Spleen (tissue), 11 donors: ENCODE data around the gene IQCB1. TPM values are rescaled to one million over a fixed set of nuclear protein-coding genes. Genes with fewer than 3 reads are reported as not detected.
"Not testable (repeated sequence)": the region's sequence is repeated elsewhere in the genome, so short reads cannot be mapped to it uniquely, and the experiment has no call there.

ENCODE experiments used
- DNase-seq: peaks from one replicate; pipeline ENCODE4 v3.0.0-alpha.2; 2020
- H3K27ac ChIP-seq, 8 donors: fragments of 200-600 bp; sonication (generic) in 7 of 8; 1 replicate in 4 of 8; 2 replicates in 4 of 8; pipeline versions ENCODE4 v1.5.0 to v1.8.0; 2016 to 2021; ENCODE audit warnings: inconsistent platforms in 4 of 8, mild to moderate bottlenecking in 4 of 8, moderate library complexity in 1 of 8
- H3K27me3 ChIP-seq, 7 donors: fragments of 200-600 bp; sonication (generic) in 6 of 7; replicated peaks in 1 of 7; 1 replicate in 4 of 7; 2 replicates in 3 of 7; pipeline versions ENCODE4 v1.5.0 to v1.8.0; 2016 to 2021; ENCODE audit warnings: inconsistent platforms in 3 of 7, mild to moderate bottlenecking in 1 of 7
- H3K36me3 ChIP-seq, 6 donors: fragments of 200-600 bp; sonication (generic) in 5 of 6; 1 replicate in 4 of 6; 2 replicates in 2 of 6; pipeline versions ENCODE4 v1.5.0 to v1.8.0; 2016 to 2021; ENCODE audit warnings: inconsistent platforms in 2 of 6
- H3K4me1 ChIP-seq, 6 donors: fragments of 200-600 bp; sonication (generic) in 5 of 6; 1 replicate in 3 of 6; 2 replicates in 3 of 6; pipeline versions ENCODE4 v1.5.0 to v1.8.0; 2016 to 2021; ENCODE audit warnings: inconsistent platforms in 3 of 6
- H3K4me3 ChIP-seq, 8 donors: fragments of 200-600 bp; sonication (generic) in 7 of 8; 1 replicate in 4 of 8; 2 replicates in 4 of 8; pipeline versions ENCODE4 v1.5.0 to v1.8.0; 2016 to 2021; ENCODE audit warnings: inconsistent platforms in 4 of 8, mild to moderate bottlenecking in 4 of 8, moderate library complexity in 2 of 8
- H3K9me3 ChIP-seq, 8 donors: fragments of 200-600 bp; sonication (generic) in 7 of 8; 1 replicate in 4 of 8; 2 replicates in 4 of 8; pipeline versions ENCODE4 v1.5.0 to v1.8.0; 2016 to 2021; ENCODE audit warnings: inconsistent platforms in 4 of 8
- CTCF ChIP-seq, 11 experiments: fragments of 200-600 bp in 7 of 11; fragments of 450-650 bp in 4 of 11; sonication (generic) in 4 of 11; IDR thresholded peaks in 8 of 11; conservative IDR thresholded peaks in 3 of 11; 1 replicate in 7 of 11; 2 replicates in 4 of 11; pipeline versions ENCODE4 v1.4.0 to v1.8.0; 2016 to 2021; ENCODE audit warnings: antibody characterized with exemption in 11 of 11, inconsistent platforms in 4 of 11, mild to moderate bottlenecking in 1 of 11
- POLR2A ChIP-seq, 3 donors: fragments of 450-650 bp; IDR thresholded peaks; one replicate each; pipeline ENCODE4 v1.5.1; 2017; ENCODE audit warnings: antibody characterized with exemption in 3 of 3, mild to moderate bottlenecking in 1 of 3
- POLR2AphosphoS5 ChIP-seq, 3 donors: sonication (generic); formaldehyde crosslinking; IDR thresholded peaks; one replicate each; pipeline ENCODE4 v1.5.1; 2017; ENCODE audit warnings: antibody characterized with exemption in 3 of 3
- WGBS, 5 donors: extraction: QIAGEN DNeasy Blood & Tissue Kit in 3 of 5; methylation state at CpG; one replicate each; pipeline versions ENCODE4 v1.1.5 to v1.1.7; 2013 to 2018; 5-methylcytosine and 5-hydroxymethylcytosine counted together
- intact Hi-C: fragments of 100-400 bp; cut with DNase I; formaldehyde crosslinking; loops from one replicate; pipeline ENCODE4 v1.15.0; 2023; ENCODE audit warnings: low total_unique reads
- polyA plus RNA-seq, 3 donors: library from polyadenylated mRNA; stranded (reverse); fragments of 200-250 nt; gene quantifications; one replicate each; pipeline ENCODE4 v1.2.1, GENCODE V29; 2013
- total RNA-seq, 7 donors: library from RNA; depleted of rRNA in 3 of 7; stranded (reverse); fragments of >200 nt in 3 of 7; fragmentation: NEBNext Ultra II Directional in 4 of 7; extraction: Animal tissue kit (Norgen Biotek cat#: 25700) in 4 of 7; gene quantifications; one replicate each; pipeline versions ENCODE4 v1.1.0 to v1.2.1, GENCODE V29; 2016 to 2021
- donor health status: healthy with polysubstance abuse.
- donor health status: DM: no; HTN: no; CAD: no; lungs with moderate emphysema.
- donor health status: DM: no; HTN: no; CAD: no.
- donor health status: Bipolar disorder and iron deficiency.
- donor health status: healthy.
- donor health status: DM: no; HTN: no; CAD: no.
- donor health status: DM: yes; HTN: yes; CAD: no.

IQCB1 gene
- total and polyA plus RNA-seq, 10 donors, result 14.9 to 39.1 (median 26.5) TPM

GRCh38 chr3:121749276-121750086 is 85.4 kb downstream of the IQCB1 start, which contains the start of gene GOLGB1:
GOLGB1 (minus strand) TSS chr3:121749741; CDS start chr3:121730971, 18,770 bp downstream.
- 0 to 1% (median 0%) methylated on average over 28 to 51 of the region's 51 CpGs for WGBS, 5 donors
- Histone ChIP-seq H3K4me3 (peak within 1 kb of the TSS; percentile 74 to 95 (median 89)), H3K27ac (peak within 1 kb of the TSS; percentile 66 to 95 (median 92)), H3K9me3 (no peaks in the 10 kb centered on the region), H3K4me1 (peaks cover 12 to 51% (median 38%) of the 10 kb centered on the region in 6 donors), H3K27me3 (no peaks in the 10 kb centered on the region), H3K36me3 (no peaks in the 10 kb centered on the region)
- intact Hi-C loops, result no loop called here
- peak; percentile 97 for DNase-seq
- TF ChIP-seq POLR2A (IDR thresholded peaks at IDR 0.05), result peak; percentile 68 to 99 (median 91)
- peak in 4 of 11 experiments; percentile 5 to 34 (median 26) for TF ChIP-seq CTCF (IDR thresholded peaks at IDR 0.05 in 8 of 11, conservative IDR thresholded peaks at IDR 0.05 in 3 of 11)
- TF ChIP-seq POLR2AphosphoS5 (IDR thresholded peaks at IDR 0.05), result peak; percentile 99 to 100 (median 100)

GRCh38 chr3:121748680-121749275 is 86.1 kb downstream of the IQCB1 start:
- DNase-seq, result no peak
- H3K27me3 ChIP-seq, result no peaks in the 10 kb centered on the region
- intact Hi-C loops, result no loop called here
- H3K9me3 ChIP-seq, result no peaks in the 10 kb centered on the region
- TF ChIP-seq CTCF (IDR thresholded peaks at IDR 0.05 in 8 of 11, conservative IDR thresholded peaks at IDR 0.05 in 3 of 11) (no peak), POLR2AphosphoS5 (IDR thresholded peaks at IDR 0.05) (no peak), POLR2A (IDR thresholded peaks at IDR 0.05) (no peak)
- WGBS, 5 donors, result 1 to 2% (median 1%) methylated on average over 17 of the region's 17 CpGs
- no peaks in the 10 kb centered on the region for H3K36me3 ChIP-seq
- H3K4me3 ChIP-seq, result peak overlapping the region; percentile 74 to 95 (median 89)
- H3K27ac ChIP-seq, result peak overlapping the region; percentile 66 to 95 (median 92)
- H3K4me1 ChIP-seq, result peaks cover 12 to 58% (median 38%) of the 10 kb centered on the region in 6 donors

GRCh38 chr3:121747976-121748375 is 86.9 kb downstream of the IQCB1 start:
- TF ChIP-seq POLR2A (IDR thresholded peaks at IDR 0.05) (no peak), CTCF (IDR thresholded peaks at IDR 0.05 in 8 of 11, conservative IDR thresholded peaks at IDR 0.05 in 3 of 11) (no peak), POLR2AphosphoS5 (IDR thresholded peaks at IDR 0.05) (no peak)
- Histone ChIP-seq H3K27ac (peak overlapping the region in 3 of 8 donors; percentile 94 to 95 (median 94)), H3K36me3 (peaks cover 0 to 4% (median 0%) of the 10 kb centered on the region in 6 donors), H3K4me3 (peak overlapping the region in 6 of 8 donors; percentile 85 to 95 (median 90)), H3K9me3 (peaks cover 0 to 4% (median 3%) of the 10 kb centered on the region in 8 donors), H3K4me1 (peaks cover 12 to 59% (median 38%) of the 10 kb centered on the region in 6 donors), H3K27me3 (no peaks in the 10 kb centered on the region)
- WGBS, 5 donors, result 32 to 46% (median 38%) methylated on average over 3 of the region's 3 CpGs
- no peak for DNase-seq
- intact Hi-C loops, result no loop called here

GRCh38 chr3:121743106-121743505 is 91.8 kb downstream of the IQCB1 start:
- H3K27me3 ChIP-seq, H3K4me3 ChIP-seq, H3K27ac ChIP-seq, DNase-seq, intact Hi-C loops: not testable (repeated sequence)
- H3K9me3 ChIP-seq, result peaks cover 0 to 18% (median 14%) of the 10 kb centered on the region in 8 donors
- WGBS, 5 donors, result 95 to 100% (median 98%) methylated on average over 2 of the region's 2 CpGs
- H3K36me3 ChIP-seq, result peaks cover 0 to 17% (median 0%) of the 10 kb centered on the region in 6 donors
- peaks cover 7 to 50% (median 29%) of the 10 kb centered on the region in 6 donors for H3K4me1 ChIP-seq
